SK-N-SH (cell line): ENCODE data around the gene SSUH2. TPM values are rescaled to one million over a fixed set of nuclear protein-coding genes. Genes with fewer than 3 reads are reported as not detected.

Experiments
- CTCF ChIA-PET: fragments of 300-600, 350-600 bp; formaldehyde crosslinking; extraction: SDS; loops from one replicate; lab custom pipeline; 2021; lab: Yijun Ruan, JAX
- POLR2A ChIA-PET: fragments of 350-600 bp; sonication (Branson Sonifier 250); formaldehyde crosslinking; extraction: SDS; loops from one replicate; lab custom pipeline; 2020; ENCODE audit warnings: antibody characterized with exemption, inconsistent platforms; lab: Yijun Ruan, JAX
- DNase-seq: peaks from one replicate; pipeline ENCODE4 v3.0.0; 2012
- H2AFZ ChIP-seq: fragments of 200-600 bp; sonication (generic); 2 replicates; pipeline ENCODE4 v1.8.1; 2016; ENCODE audit warnings: antibody characterized with exemption, mild to moderate bottlenecking, low read depth
- H3F3A ChIP-seq: fragments of 200-600 bp; sonication (generic); replicated peaks from 2 replicates; pipeline ENCODE3; 2016; ENCODE audit warnings: antibody characterized with exemption, mild to moderate bottlenecking; ENCODE audit not compliant: insufficient read depth
- H3K27ac ChIP-seq, 2 experiments: fragments of 200-500 bp in 1 of 2; fragments of 200-600 bp in 1 of 2; sonication (Bioruptor generic) in 1 of 2; sonication (generic), shearing (Covaris generic) in 1 of 2; 2 replicates each; pipeline versions ENCODE4 v1.5.1 to v1.6.1; 2014 to 2016; ENCODE audit warnings: low read depth in 2 of 2, inconsistent platforms in 1 of 2, low read length in 1 of 2, mild to moderate bottlenecking in 1 of 2, mixed read lengths in 1 of 2
- H3K27me3 ChIP-seq: fragments of 200-600 bp; sonication (generic), shearing (Covaris generic); 2 replicates; pipeline ENCODE4 v1.6.1; 2016; ENCODE audit warnings: mixed run types; ENCODE audit not compliant: insufficient read depth
- H3K36me3 ChIP-seq, 2 experiments: fragments of 200-500 bp in 1 of 2; fragments of 200-600 bp in 1 of 2; sonication (Bioruptor generic) in 1 of 2; sonication (generic) in 1 of 2; replicated peaks in 1 of 2; 2 replicates each; pipeline versions ENCODE3 to v1.5.1; 2014 to 2016; ENCODE audit warnings: low read length in 1 of 2, mild to moderate bottlenecking in 1 of 2; ENCODE audit not compliant: insufficient read depth in 2 of 2, control insufficient read depth in 1 of 2
- H3K4me1 ChIP-seq, 2 experiments: fragments of 200-500 bp in 1 of 2; fragments of 200-600 bp in 1 of 2; sonication (Bioruptor generic) in 1 of 2; sonication (generic), shearing (Covaris generic) in 1 of 2; 2 replicates each; pipeline versions ENCODE4 v1.5.1 to v1.6.1; 2014 to 2016; ENCODE audit warnings: low read depth in 1 of 2, low read length in 1 of 2, mixed run types in 1 of 2; ENCODE audit not compliant: insufficient read depth in 2 of 2, control insufficient read depth in 1 of 2
- H3K4me2 ChIP-seq: fragments of 200-600 bp; sonication (generic), shearing (Covaris generic); 2 replicates; pipeline ENCODE4 v1.6.1; 2017; ENCODE audit warnings: mixed run types
- H3K4me3 ChIP-seq, 2 experiments: fragments of 200-500 bp in 1 of 2; fragments of 200-600 bp in 1 of 2; sonication (Bioruptor generic) in 1 of 2; sonication (generic), shearing (Covaris generic) in 1 of 2; 2 replicates each; pipeline versions ENCODE4 v1.5.1 to v1.8.1; 2014 to 2016; ENCODE audit warnings: low read depth in 2 of 2, inconsistent platforms in 1 of 2, low read length in 1 of 2, mild to moderate bottlenecking in 1 of 2, mixed read lengths in 1 of 2, moderate library complexity in 1 of 2
- H3K79me2 ChIP-seq: fragments of 200-600 bp; sonication (generic); 2 replicates; pipeline ENCODE4 v1.8.1; 2017; ENCODE audit warnings: mild to moderate bottlenecking; ENCODE audit not compliant: insufficient read depth
- H3K9ac ChIP-seq: fragments of 200-600 bp; sonication (generic); 2 replicates; pipeline ENCODE4 v1.6.1; 2017; ENCODE audit warnings: mixed run types
- H3K9me2 ChIP-seq: fragments of 200-600 bp; sonication (generic); 2 replicates; pipeline ENCODE4 v1.6.1; 2017; ENCODE audit warnings: mixed run types
- H3K9me3 ChIP-seq: fragments of 200-600 bp; sonication (generic); 2 replicates; pipeline ENCODE4 v1.6.1; 2017; ENCODE audit warnings: mixed run types, mild to moderate bottlenecking, moderate library complexity
- H4K20me1 ChIP-seq: fragments of 200-600 bp; sonication (generic); 2 replicates; pipeline ENCODE4 v1.6.1; 2017; ENCODE audit warnings: mild to moderate bottlenecking, mixed run types; ENCODE audit not compliant: insufficient read depth
- ELF1 ChIP-seq: IDR thresholded peaks from 2 replicates; pipeline ENCODE4 v1.4.0; 2012
- FOSL2 ChIP-seq: IDR thresholded peaks from 2 replicates; pipeline ENCODE4 v1.4.0; 2012; ENCODE audit warnings: low read depth, mild to moderate bottlenecking, moderate library complexity, borderline replicate concordance
- FOXJ3 ChIP-seq: sonication (generic); formaldehyde crosslinking; IDR thresholded peaks from 2 replicates; pipeline ENCODE4 v1.5.1; 2020; ENCODE audit warnings: mild to moderate bottlenecking, missing genetic modification reagents
- GATA2 ChIP-seq: sonication (generic); formaldehyde crosslinking; IDR thresholded peaks from 2 replicates; pipeline ENCODE4 v1.5.0; 2020; ENCODE audit warnings: mild to moderate bottlenecking, missing genetic modification reagents
- JUND ChIP-seq: IDR thresholded peaks from 2 replicates; pipeline ENCODE4 v1.4.0; 2012
- MEF2A ChIP-seq: IDR thresholded peaks from 2 replicates; pipeline ENCODE4 v1.4.0; 2012; ENCODE audit warnings: low read depth, borderline replicate concordance
- NRF1 ChIP-seq: IDR thresholded peaks from 2 replicates; pipeline ENCODE4 v1.6.1; 2012; ENCODE audit warnings: low read depth, mild to moderate bottlenecking, low read length
- POLR2AphosphoS5 ChIP-seq: IDR thresholded peaks from 2 replicates; pipeline ENCODE4 v1.6.1; 2012; ENCODE audit warnings: low read depth, low read length
- RXRA ChIP-seq: IDR thresholded peaks from 2 replicates; pipeline ENCODE4 v1.4.0; 2012; ENCODE audit warnings: low read depth, mild to moderate bottlenecking, borderline replicate concordance
- SIN3A ChIP-seq: IDR thresholded peaks from 2 replicates; pipeline ENCODE4 v1.6.1; 2012; ENCODE audit warnings: low read depth, mild to moderate bottlenecking, low read length, moderate library complexity, borderline replicate concordance
- SMC3 ChIP-seq: IDR thresholded peaks from 2 replicates; pipeline ENCODE4 v1.6.1; 2012; ENCODE audit warnings: low read depth, low read length, improper control_type of control experiment
- TAF1 ChIP-seq: IDR thresholded peaks from 2 replicates; pipeline ENCODE4 v1.6.1; 2012; ENCODE audit warnings: low read depth, mild to moderate bottlenecking, low read length, moderate library complexity, borderline replicate concordance
- TCF12 ChIP-seq: IDR thresholded peaks from 2 replicates; pipeline ENCODE4 v1.4.0; 2012
- TEAD4 ChIP-seq: IDR thresholded peaks from 2 replicates; pipeline ENCODE4 v1.4.0; 2012; ENCODE audit warnings: mild to moderate bottlenecking, borderline replicate concordance; ENCODE audit not compliant: insufficient read depth
- YY1 ChIP-seq: IDR thresholded peaks from 2 replicates; pipeline ENCODE4 v1.4.0; 2012; ENCODE audit warnings: low read depth, mild to moderate bottlenecking
- WGBS: methylation state at CpG from one replicate; pipeline ENCODE4 v1.1.6; 2017; ENCODE audit warnings: low lambda C conversion rate; 5-methylcytosine and 5-hydroxymethylcytosine counted together
- polyA plus RNA-seq, 3 experiments: library from polyadenylated mRNA; depleted of rRNA; stranded (reverse); fragments of >200 nt; gene quantifications; 2 replicates each; pipeline ENCODE4 v1.2.3, GENCODE V29; 2012
- TF ChIP-seq, protein P1 (sequence below): fragments of 200-600 bp; sonication (generic); IDR thresholded peaks from 2 replicates; pipeline ENCODE4 v1.6.1; 2017; ENCODE audit warnings: antibody characterized with exemption, mild to moderate bottlenecking, moderate library complexity
- TF ChIP-seq, protein P2 (sequence below): fragments of 150-350 bp; IDR thresholded peaks from 2 replicates; pipeline ENCODE4 v1.6.1; 2017; ENCODE audit warnings: antibody characterized with exemption, low read length, low read depth, borderline replicate concordance
- TF ChIP-seq, protein P3 (sequence below): IDR thresholded peaks from 2 replicates; pipeline ENCODE4 v1.6.1; 2012; ENCODE audit warnings: mild to moderate bottlenecking, low read depth, low read length, moderate library complexity
- TF ChIP-seq, protein P4 (sequence below): IDR thresholded peaks from 2 replicates; pipeline ENCODE4 v1.4.0; 2012; ENCODE audit warnings: low read depth

The SSUH2 gene
- polyA plus RNA-seq, 1 of the 3 experiments (the other 2 are of a cell fraction) = 0.18 TPM

DNA sequence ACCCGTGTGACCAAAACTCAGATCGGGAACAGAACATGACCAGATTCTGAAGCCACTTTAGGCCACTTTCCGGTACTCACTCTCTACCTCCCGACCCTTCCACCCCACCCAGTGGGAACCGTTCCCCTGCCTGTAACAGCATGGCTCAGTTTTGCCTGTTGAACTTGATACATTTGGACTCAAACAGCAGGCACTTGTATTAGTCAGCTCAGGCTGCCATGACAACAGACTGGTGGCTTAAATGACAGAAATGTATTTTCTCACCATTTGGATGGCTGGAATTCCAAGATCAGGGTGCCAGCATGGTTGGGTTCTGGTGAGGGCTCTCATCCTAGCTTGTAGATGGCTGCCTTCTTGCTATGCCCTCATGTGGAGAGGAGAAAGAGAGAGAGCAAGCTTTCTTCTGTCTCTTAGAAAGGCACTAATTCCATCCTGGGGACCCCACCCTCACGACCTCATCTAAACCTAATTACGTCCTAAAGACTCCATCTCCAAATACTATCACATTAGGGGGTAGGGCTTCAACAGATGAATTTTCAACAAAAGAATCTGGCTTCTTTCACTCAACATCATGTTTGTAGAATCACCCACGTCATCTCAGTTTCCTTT, 9.3 kb upstream of the SSUH2 start:
- no peaks in the 10 kb centered on the region for H3K27me3 ChIP-seq
- H3K27ac ChIP-seq = peak overlapping the region in 1 of 2 experiments; percentile 64; a peak in 2 of 4 replicates
- H3K4me2 ChIP-seq = no peak overlapping the region
- H3F3A ChIP-seq = peaks cover 14% of the 10 kb centered on the region
- no peaks in the 10 kb centered on the region for H3K9me3 ChIP-seq
- no peak overlapping the region for H3K4me3 ChIP-seq
- H3K4me1 ChIP-seq = peaks cover 19 to 63% of the 10 kb centered on the region in 2 experiments
- DNase-seq = no peak
- CTCF ChIA-PET = no interaction called here
- POLR2A ChIA-PET = no interaction called here
- no peak for TF ChIP-seq TEAD4
- no peak for TF ChIP-seq JUND
- no peak for TF ChIP-seq TCF12
- TF ChIP-seq NRF1 = no peak
- TF ChIP-seq, protein P1, sequence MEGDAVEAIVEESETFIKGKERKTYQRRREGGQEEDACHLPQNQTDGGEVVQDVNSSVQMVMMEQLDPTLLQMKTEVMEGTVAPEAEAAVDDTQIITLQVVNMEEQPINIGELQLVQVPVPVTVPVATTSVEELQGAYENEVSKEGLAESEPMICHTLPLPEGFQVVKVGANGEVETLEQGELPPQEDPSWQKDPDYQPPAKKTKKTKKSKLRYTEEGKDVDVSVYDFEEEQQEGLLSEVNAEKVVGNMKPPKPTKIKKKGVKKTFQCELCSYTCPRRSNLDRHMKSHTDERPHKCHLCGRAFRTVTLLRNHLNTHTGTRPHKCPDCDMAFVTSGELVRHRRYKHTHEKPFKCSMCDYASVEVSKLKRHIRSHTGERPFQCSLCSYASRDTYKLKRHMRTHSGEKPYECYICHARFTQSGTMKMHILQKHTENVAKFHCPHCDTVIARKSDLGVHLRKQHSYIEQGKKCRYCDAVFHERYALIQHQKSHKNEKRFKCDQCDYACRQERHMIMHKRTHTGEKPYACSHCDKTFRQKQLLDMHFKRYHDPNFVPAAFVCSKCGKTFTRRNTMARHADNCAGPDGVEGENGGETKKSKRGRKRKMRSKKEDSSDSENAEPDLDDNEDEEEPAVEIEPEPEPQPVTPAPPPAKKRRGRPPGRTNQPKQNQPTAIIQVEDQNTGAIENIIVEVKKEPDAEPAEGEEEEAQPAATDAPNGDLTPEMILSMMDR = no peak
- no peak for TF ChIP-seq SMC3
- no peak for TF ChIP-seq TAF1
- TF ChIP-seq GATA2 (CRISPR knock-in tag) = no peak
- no peak for TF ChIP-seq RXRA
- TF ChIP-seq, protein P2, sequence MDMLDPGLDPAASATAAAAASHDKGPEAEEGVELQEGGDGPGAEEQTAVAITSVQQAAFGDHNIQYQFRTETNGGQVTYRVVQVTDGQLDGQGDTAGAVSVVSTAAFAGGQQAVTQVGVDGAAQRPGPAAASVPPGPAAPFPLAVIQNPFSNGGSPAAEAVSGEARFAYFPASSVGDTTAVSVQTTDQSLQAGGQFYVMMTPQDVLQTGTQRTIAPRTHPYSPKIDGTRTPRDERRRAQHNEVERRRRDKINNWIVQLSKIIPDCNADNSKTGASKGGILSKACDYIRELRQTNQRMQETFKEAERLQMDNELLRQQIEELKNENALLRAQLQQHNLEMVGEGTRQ = no peak
- TF ChIP-seq POLR2AphosphoS5 = no peak
- TF ChIP-seq YY1 = no peak
- no peak overlapping the region for H2AFZ ChIP-seq
- no peak overlapping the region for H3K9ac ChIP-seq
- no peaks in the 10 kb centered on the region for H3K9me2 ChIP-seq
- no peaks in the 10 kb centered on the region for H4K20me1 ChIP-seq
- no peaks in the 10 kb centered on the region for H3K36me3 ChIP-seq
- 88% methylated on average over 8 of the region's 8 CpGs for WGBS
- H3K79me2 ChIP-seq = no peaks in the 10 kb centered on the region

DNA sequence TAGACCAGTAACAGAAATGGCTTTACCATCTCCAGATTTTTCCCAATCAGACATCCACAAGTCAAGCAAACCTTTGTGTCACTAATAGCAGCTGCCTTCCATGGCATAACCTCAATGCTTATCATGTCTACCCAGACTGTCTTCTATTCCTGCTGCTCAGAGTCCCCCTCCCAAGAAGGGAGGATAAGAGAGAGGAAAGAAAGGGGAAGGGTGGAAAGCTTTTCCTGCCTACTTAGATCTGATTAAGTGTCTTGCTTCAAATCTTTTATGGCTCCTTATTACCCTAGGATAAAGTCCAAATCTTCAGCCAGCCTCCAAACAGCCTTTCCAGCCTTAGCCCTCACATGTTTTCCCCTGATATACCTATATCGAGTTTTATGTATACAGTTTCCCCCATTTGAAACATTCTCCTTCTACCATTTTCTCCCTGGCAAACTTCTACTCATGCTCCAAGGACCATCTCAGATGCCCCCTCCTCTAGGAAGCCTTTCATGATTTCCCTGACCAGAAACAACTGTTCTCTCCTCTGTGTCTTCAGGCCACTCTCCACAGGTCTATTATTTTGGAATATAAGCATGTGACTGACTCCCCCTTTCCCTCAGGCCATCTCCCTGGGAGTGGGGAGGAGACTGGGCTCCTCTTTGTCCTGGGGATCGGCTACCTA, 7.9 kb upstream of the SSUH2 start:
- no peak overlapping the region for H3K4me3 ChIP-seq
- H4K20me1 ChIP-seq = no peaks in the 10 kb centered on the region
- no peaks in the 10 kb centered on the region for H3K9me2 ChIP-seq
- no peak overlapping the region for H3K9ac ChIP-seq
- ChIA-PET POLR2A (no interaction called here), CTCF (interaction anchor here (1.0 to 1.2 kb wide), 3 partner anchors 8 to 117 kb away, joined by 3 to 4 read pairs (median 4); partner anchors contain the start of gene OXTR)
- H3K27me3 ChIP-seq = no peaks in the 10 kb centered on the region
- peaks cover 6% of the 10 kb centered on the region for H3F3A ChIP-seq
- TF ChIP-seq FOXJ3 (CRISPR knock-in tag) (no peak), FOSL2 (no peak), ELF1 (no peak), MEF2A (no peak), SIN3A (no peak)
- TF ChIP-seq, protein P3, sequence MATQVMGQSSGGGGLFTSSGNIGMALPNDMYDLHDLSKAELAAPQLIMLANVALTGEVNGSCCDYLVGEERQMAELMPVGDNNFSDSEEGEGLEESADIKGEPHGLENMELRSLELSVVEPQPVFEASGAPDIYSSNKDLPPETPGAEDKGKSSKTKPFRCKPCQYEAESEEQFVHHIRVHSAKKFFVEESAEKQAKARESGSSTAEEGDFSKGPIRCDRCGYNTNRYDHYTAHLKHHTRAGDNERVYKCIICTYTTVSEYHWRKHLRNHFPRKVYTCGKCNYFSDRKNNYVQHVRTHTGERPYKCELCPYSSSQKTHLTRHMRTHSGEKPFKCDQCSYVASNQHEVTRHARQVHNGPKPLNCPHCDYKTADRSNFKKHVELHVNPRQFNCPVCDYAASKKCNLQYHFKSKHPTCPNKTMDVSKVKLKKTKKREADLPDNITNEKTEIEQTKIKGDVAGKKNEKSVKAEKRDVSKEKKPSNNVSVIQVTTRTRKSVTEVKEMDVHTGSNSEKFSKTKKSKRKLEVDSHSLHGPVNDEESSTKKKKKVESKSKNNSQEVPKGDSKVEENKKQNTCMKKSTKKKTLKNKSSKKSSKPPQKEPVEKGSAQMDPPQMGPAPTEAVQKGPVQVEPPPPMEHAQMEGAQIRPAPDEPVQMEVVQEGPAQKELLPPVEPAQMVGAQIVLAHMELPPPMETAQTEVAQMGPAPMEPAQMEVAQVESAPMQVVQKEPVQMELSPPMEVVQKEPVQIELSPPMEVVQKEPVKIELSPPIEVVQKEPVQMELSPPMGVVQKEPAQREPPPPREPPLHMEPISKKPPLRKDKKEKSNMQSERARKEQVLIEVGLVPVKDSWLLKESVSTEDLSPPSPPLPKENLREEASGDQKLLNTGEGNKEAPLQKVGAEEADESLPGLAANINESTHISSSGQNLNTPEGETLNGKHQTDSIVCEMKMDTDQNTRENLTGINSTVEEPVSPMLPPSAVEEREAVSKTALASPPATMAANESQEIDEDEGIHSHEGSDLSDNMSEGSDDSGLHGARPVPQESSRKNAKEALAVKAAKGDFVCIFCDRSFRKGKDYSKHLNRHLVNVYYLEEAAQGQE = no peak
- TF ChIP-seq, protein P4, sequence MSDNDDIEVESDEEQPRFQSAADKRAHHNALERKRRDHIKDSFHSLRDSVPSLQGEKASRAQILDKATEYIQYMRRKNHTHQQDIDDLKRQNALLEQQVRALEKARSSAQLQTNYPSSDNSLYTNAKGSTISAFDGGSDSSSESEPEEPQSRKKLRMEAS = no peak
- no peaks in the 10 kb centered on the region for H3K36me3 ChIP-seq
- WGBS = 69% methylated on average over 2 of the region's 2 CpGs
- peak overlapping the region in 1 of 2 experiments; percentile 100; a peak in 2 of 4 replicates for H3K27ac ChIP-seq
- H3K4me2 ChIP-seq = no peak overlapping the region
- no peaks in the 10 kb centered on the region for H3K79me2 ChIP-seq
- no peak overlapping the region for H2AFZ ChIP-seq
- DNase-seq = no peak
- H3K9me3 ChIP-seq = no peaks in the 10 kb centered on the region
- peaks cover 12 to 63% of the 10 kb centered on the region in 2 experiments for H3K4me1 ChIP-seq
